C1 segment of cervical spinal cord (tissue), 14 donors: Measurements from ENCODE around the gene SLC6A11.

Experiments used
- DNase-seq, 14 donors: peaks; one replicate each; lab custom pipeline; 2025; lab: John Stamatoyannopoulos, UW

SLC6A11 gene

DNA sequence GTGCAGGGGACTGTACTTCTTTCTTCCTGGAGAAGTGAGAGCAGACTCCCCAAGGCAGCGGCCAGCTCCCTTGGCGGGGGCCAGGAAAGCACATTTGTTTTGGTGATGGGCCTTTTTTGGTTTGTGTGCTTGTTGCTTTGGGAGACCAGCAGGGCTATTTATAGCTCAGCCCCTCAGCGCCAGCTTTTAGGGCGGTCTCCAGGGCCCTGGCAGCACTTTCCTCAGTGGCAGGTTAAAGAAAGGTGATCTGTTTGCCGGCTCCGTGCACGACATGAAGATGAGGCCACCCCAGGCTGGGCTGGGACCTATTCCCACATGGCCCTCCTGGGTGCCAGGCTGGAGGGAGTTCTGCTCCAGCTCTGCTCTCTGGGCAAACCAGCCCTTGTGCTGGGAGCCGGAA, 21.8 kb downstream of the SLC6A11 start:
- DNase-seq = peak in 5 of 14 donors; percentile 18 to 54 (median 44)

GRCh38 chr3:10839167-10839566, 23.1 kb downstream of the SLC6A11 start:
- no peak for DNase-seq

DNA sequence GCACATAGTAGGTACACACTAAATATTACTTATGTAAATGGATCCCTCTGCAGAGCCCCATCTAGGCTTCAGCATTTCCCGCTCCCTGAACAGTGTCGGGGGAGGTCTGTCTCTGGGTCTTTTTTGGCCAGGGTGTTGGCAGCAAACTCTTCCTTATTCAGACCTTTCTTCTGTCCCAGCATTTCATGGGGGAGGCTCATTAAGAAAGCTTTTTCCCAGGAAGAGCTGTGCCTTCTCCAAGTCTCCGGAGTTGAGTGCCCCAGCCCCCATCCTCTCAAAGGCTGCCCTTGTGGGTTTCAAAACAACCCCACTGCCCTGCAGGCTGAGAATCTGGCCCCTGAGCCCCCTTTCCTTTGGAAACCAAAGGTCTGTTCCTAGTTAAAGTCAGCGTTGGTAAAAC, 25.1 kb downstream of the SLC6A11 start:
- peak in 2 of 14 donors; percentile 18 to 42 for DNase-seq

DNA sequence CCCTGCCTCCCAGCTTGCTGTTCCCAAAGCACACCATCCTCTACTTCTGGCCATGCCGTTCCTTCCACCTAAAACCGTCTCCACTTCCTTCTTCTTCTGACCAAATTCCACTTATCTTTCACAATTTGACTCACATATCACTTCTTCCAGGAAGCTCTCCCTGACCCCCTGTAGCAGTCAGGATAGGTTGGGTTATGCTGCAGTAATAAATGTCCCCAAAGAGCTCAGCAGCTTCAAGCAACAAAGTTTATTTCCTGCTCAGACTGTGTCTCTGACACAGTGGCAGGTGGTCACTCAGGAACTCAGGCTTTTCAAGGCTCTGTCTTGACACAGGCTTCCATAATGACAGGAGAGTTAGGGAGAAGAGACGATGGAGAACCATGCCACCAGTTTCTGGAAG, 27.4 kb downstream of the SLC6A11 start:
- DNase-seq = no peak

DNA sequence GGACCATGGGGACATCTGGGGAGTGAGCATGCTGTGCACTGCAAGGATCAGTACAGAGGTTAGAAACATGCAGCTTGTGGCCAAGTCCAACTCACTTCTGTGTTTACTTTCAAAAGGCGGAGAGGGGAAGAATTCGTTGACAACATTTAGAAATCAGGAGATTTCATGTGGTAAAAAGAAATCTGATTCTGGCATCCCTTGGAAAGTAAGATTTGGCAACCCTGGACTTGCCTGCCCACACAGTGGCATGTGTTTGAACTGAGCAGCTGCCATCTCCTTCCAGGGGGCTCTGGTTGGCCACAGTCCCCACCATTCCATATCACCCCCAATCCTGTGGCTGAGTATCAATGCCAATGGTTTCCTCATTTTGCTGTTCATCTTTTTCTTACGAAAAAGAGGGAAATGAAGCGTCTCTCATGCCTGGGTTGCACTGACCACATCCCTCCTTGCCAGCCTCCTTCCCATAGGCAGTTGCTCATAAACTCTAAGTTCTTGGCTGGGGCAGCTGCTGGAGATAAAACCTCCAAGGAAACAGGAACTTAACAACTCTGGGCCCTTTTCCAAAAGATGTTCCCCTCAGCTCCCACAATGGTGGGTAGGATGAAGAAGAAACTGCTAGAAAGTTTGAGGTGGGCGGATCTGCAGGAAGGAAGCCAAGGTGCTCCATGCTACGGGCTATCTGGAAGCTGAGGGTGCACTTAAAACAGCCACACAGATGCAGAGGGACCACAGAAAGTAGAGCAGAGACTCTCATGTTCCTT, 29.2 kb downstream of the SLC6A11 start:
- DNase-seq = no peak

GRCh38 chr3:10845839-10846656, 30.0 kb downstream of the SLC6A11 start:
- no peak for DNase-seq

- no peak for DNase-seq
These were observed 30.6 kb downstream of the SLC6A11 start for GRCh38 chr3:10846657-10846975.

GRCh38 chr3:10848261-10848660, 32.2 kb downstream of the SLC6A11 start:
- DNase-seq = no peak

- DNase-seq = peak in 2 of 14 donors; percentile 22 to 36
These were observed 36.2 kb downstream of the SLC6A11 start for GRCh38 chr3:10852066-10852808.

GRCh38 chr3:10855083-10855870, 39.2 kb downstream of the SLC6A11 start:
- DNase-seq = no peak

DNA sequence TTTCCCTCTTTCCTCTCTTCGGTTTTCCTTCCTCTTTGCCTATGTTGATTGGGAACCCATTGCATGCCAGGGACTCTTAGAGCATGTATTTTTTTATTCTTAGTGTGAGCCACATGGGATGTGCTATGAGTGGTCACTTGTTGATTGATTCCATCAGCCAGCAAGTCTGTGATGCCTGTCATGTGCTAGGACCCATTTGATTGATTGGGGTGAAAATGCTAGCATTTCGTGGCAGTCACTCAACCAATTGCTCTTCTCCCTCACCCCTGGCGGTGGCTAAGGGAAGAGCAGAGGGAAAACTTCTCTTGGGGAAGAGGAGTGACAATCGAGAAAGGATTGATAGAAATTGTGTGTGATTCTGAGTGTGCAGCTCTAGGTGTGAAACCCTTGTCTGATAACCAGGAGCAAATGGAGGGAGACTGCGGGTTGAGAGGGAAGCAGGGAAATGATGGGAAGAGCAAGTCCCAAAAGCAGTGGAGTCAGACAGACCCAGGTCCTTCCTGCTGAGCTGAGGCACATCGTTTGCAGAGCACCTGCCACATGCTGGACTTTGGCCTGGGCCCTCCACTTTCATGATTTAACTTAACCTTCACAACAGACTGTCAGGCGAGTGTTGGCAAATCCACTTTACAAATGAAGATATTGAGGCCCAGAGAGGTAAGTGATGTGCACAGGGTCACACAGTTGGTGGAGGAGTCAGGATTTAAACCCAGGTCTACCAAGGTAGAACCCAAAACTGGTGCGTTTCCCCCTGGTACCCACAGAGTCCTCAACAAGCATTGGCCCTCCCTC, 40.0 kb downstream of the SLC6A11 start:
- DNase-seq = no peak

DNA sequence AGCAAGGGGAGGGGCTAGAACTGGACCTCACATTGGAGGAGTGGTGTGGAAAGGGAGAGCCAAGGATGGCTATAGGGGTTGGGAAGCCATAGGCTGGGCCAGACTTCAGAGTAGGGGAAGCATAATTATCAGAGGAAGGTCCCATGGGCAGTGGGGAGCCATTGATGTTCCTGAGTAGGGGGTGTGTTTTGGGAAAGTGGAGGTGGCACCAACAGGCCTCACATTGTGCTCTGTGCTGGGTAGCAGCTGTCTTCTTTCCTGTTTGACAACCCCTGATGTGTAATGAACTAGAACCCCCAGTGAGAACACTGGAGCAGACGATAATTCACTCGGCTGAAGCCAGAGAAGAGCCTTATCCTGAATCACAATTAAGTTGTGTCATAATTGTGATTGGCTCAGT, 41.2 kb downstream of the SLC6A11 start:
- DNase-seq = no peak

DNA sequence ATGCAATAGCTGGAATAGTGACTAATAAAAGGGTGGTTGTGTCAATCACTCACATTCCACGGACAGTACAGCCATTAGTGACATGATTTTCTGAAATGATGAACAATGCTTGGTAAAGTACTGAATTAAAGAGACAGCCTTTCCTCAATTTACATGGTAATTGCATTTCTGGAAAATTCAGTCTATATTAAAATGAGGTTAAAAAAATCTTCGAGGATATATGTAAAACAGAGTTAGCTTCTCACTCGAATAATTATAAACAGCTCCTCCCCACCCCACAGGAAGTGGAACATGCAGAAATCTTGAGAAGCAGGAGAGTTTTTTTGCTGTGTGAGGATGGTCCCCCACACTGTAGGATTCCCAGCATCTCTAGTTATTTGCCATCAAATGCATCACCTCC, 42.1 kb downstream of the SLC6A11 start:
- DNase-seq = no peak

- DNase-seq = no peak
These were observed 51.4 kb downstream of the SLC6A11 start for GRCh38 chr3:10867384-10867783.

DNA sequence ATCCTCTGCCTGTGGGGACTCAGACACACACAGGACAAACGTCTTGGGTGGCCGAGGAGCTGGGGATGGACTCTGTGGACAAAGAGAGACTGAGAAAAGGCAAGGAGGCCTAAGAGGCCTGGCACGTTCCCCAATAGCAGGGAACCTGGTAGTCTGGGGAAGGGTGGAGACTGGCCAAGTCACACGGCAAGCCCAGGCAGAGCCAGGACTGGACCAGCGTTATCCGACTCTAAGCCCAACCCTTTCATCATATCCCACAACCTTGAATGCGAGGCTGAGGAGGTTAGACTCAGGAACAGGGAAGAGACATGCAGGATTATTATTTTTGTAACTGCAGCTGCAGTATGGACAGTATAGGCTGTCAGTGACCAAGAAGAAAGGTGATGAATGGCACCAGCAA, 53.4 kb downstream of the SLC6A11 start:
- peak in 1 of 14 donors; percentile 12 for DNase-seq

DNA sequence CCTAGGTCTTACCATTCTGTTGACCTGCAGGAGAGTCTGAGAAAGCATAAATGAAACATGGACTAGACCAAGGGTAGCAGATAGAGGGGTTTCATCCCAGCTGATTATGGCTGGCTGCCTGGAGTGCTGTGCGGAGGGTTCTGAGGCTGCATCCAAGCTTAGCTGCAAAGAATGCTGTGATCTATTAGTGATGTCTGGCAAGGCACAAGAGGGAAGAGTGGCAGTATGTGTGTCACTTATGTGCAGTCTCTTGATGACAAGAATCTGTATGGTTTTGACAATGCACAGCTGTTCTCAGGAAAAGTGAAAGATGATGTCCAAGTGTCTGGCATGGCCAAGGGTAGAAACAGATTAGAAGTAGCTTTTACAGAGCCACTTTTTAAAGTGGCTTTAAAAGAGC, 54.3 kb downstream of the SLC6A11 start:
- DNase-seq = no peak

DNA sequence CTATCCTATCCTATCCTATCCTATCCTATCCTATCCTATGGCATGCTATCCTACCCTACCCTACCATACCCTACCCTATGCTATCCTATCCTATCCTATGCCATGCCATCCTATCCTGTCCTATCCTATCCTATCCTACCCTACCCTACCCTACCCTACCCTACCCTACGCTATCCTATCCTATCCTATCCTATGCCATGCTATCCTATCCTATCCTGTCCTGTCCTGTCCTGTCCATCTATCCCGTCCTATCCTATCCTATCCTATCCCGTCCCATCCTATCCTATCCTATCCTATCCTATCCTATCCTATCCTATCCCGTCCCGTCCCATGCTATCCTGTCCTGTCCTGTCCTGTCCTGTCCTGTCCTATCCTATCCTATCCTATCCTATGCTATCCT, 57.4 kb downstream of the SLC6A11 start:
- no peak for DNase-seq

GRCh38 chr3:10875914-10876313, 59.9 kb downstream of the SLC6A11 start:
- no peak for DNase-seq

- no peak for DNase-seq
These were observed 60.6 kb downstream of the SLC6A11 start for GRCh38 chr3:10876661-10877060.

DNA sequence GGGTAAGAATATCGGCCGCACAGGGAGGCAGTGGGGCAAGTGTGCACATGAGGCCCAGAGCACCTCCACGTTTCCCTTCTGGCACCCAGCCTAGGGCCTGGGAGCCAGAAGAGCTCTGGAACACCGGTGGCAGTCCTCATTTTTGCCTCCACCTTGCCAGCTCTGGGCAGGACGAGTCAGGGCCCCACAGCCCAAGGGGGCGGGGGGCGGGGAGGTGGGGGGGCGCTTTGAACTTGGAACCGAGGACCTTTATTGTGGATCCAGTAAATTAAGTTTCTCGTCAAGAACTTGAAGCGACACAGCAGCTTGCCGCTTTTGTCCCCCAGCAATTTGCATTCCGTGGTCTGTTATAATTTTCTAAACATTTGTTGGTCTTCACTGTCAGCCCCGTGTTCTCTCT, 66.8 kb downstream of the SLC6A11 start:
- DNase-seq = peak in 1 of 14 donors; percentile 12
